Measurements from ENCODE around the gene FGR.

FGR gene

GRCh38 chr1:27569506-27570291 lies 65.3 kb downstream of the FGR start:
- no peak for TF ChIP-seq CTCF (IDR thresholded peaks at IDR 0.05; ENCODE audit: extremely low read depth, missing control alignments)
- no peak for DNase-seq (ENCODE audit: low spot score)

GRCh38 chr1:27569088-27569460 lies 65.9 kb downstream of the FGR start:
- TF ChIP-seq CTCF (IDR thresholded peaks at IDR 0.05; ENCODE audit: extremely low read depth, missing control alignments), result no peak
- DNase-seq (ENCODE audit: low spot score), result no peak

- DNase-seq (ENCODE audit: low spot score), result peak; percentile 99
- peak; percentile 76 for TF ChIP-seq CTCF (IDR thresholded peaks at IDR 0.05; ENCODE audit: extremely low read depth, missing control alignments)
Observed at GRCh38 chr1:27568300-27569087, 66.5 kb downstream of the FGR start.

GRCh38 chr1:27567971-27568299 lies 67.0 kb downstream of the FGR start:
- no peak for TF ChIP-seq CTCF (IDR thresholded peaks at IDR 0.05; ENCODE audit: extremely low read depth, missing control alignments)
- no peak for DNase-seq (ENCODE audit: low spot score)

- no peak for TF ChIP-seq CTCF (IDR thresholded peaks at IDR 0.05; ENCODE audit: extremely low read depth, missing control alignments)
- no peak for DNase-seq (ENCODE audit: low spot score)
Observed at GRCh38 chr1:27567146-27567526, 67.8 kb downstream of the FGR start.

- DNase-seq (ENCODE audit: low spot score), result no peak
- TF ChIP-seq CTCF (IDR thresholded peaks at IDR 0.05; ENCODE audit: extremely low read depth, missing control alignments), result no peak
Observed at GRCh38 chr1:27566462-27567145, 68.4 kb downstream of the FGR start.

Measured in GM20000 (cell line).